HepG2 (cell line): ENCODE data around the gene TTC22. TPM values are rescaled to one million over a fixed set of nuclear protein-coding genes. Genes with fewer than 3 reads are reported as not detected.

Experiments used
- ATAC-seq: fragments of 200-7000 bp; cut with Tn5 transposase; 3 replicates; pipeline ENCODE4 v1.9.1; 2020; ENCODE audit warnings: mild to moderate bottlenecking, moderate library complexity
- BruUV-seq: library from RNA; stranded (reverse); fragments of 400-500 nt; replicated peaks from 2 replicates; lab custom pipeline; 2021; lab: Mats Ljungman, UMichigan
- CTCF ChIA-PET: fragments of 300-600 bp; formaldehyde crosslinking; extraction: SDS; loops from one replicate; lab custom pipeline; 2021; ENCODE audit warnings: low total read pairs, inconsistent platforms, low intra/inter-chr PET ratio; lab: Yijun Ruan, JAX
- POLR2A ChIA-PET: fragments of 350-600 bp; sonication (Branson Sonifier 250); formaldehyde crosslinking; loops from one replicate; lab custom pipeline; 2020; ENCODE audit warnings: antibody characterized with exemption, inconsistent platforms; lab: Yijun Ruan, JAX
- DNase-seq: peaks from one replicate; pipeline ENCODE4 v3.0.0-alpha.2; 2015; ENCODE audit warnings: low spot score
- FAIRE-seq: peaks from 3 replicates; lab custom pipeline; 2011; peaks lifted over from hg19 to GRCh38; lab: Jason Lieb, UNC
- H2AFZ ChIP-seq: one replicate; pipeline ENCODE4 v1.6.1; 2011; ENCODE audit warnings: low read length, inconsistent platforms
- H3K27ac ChIP-seq: fragments of 300-600 bp; 3 replicates; pipeline ENCODE4 v1.8.0; 2011; ENCODE audit warnings: mixed run types, mild to moderate bottlenecking, mixed read lengths, low read length, inconsistent platforms; ENCODE audit not compliant: insufficient read depth; ENCODE audit errors: extremely low read length
- H3K27me3 ChIP-seq, 2 experiments: fragments of 200-600 bp in 1 of 2; 2 replicates in 1 of 2; 3 replicates in 1 of 2; pipeline versions ENCODE4 v1.6.0 to v1.8.0; 2011; ENCODE audit warnings: low read length in 2 of 2, mild to moderate bottlenecking in 2 of 2, moderate library complexity in 2 of 2, inconsistent platforms in 1 of 2; ENCODE audit not compliant: insufficient read depth in 2 of 2, control insufficient read depth in 1 of 2
- H3K36me3 ChIP-seq, 2 experiments: fragments of 200-600 bp in 1 of 2; replicated peaks in 1 of 2; 2 replicates in 1 of 2; 3 replicates in 1 of 2; pipeline versions ENCODE4 v1.5.1 to v1.8.0; 2011; ENCODE audit warnings: low read length in 2 of 2, inconsistent platforms in 1 of 2; ENCODE audit not compliant: insufficient read depth in 2 of 2, control insufficient read depth in 1 of 2
- H3K4me1 ChIP-seq: 2 replicates; pipeline ENCODE4 v1.5.1; 2012; ENCODE audit warnings: low read length, inconsistent platforms; ENCODE audit not compliant: insufficient read depth
- H3K4me2 ChIP-seq: 2 replicates; pipeline ENCODE4 v1.6.0; 2011; ENCODE audit warnings: low read depth, low read length, inconsistent platforms
- H3K4me3 ChIP-seq, 3 experiments: fragments of 200-600 bp in 1 of 3; sonication (generic), shearing (Covaris generic) in 1 of 3; replicated peaks in 1 of 3; 2 replicates each; pipeline ENCODE4 v1.5.1; 2011 to 2016; ENCODE audit warnings: low read length in 3 of 3, inconsistent platforms in 2 of 3, low read depth in 2 of 3, mild to moderate bottlenecking in 2 of 3, control low read depth in 1 of 3, mixed read lengths in 1 of 3; ENCODE audit not compliant: insufficient read depth in 1 of 3
- H3K79me2 ChIP-seq: one replicate; pipeline ENCODE4 v1.6.1; 2011; ENCODE audit warnings: low read length, inconsistent platforms; ENCODE audit not compliant: insufficient read depth
- H3K9ac ChIP-seq: 2 replicates; pipeline ENCODE4 v1.6.0; 2011; ENCODE audit warnings: mild to moderate bottlenecking, low read depth, low read length, inconsistent platforms; ENCODE audit not compliant: insufficient read depth
- H3K9me3 ChIP-seq: 2 replicates; pipeline ENCODE4 v1.5.1; 2012; ENCODE audit warnings: mild to moderate bottlenecking, low read length
- H4K20me1 ChIP-seq: 2 replicates; pipeline ENCODE4 v1.6.0; 2011; ENCODE audit warnings: inconsistent platforms, mild to moderate bottlenecking, low read length, moderate library complexity; ENCODE audit not compliant: insufficient read depth
- ASH2L ChIP-seq: fragments of 300-600, 200-600 bp; sonication (generic); IDR thresholded peaks from 2 replicates; pipeline ENCODE4 v1.7.0; 2017; ENCODE audit warnings: low read depth, mild to moderate bottlenecking, moderate library complexity, mixed read lengths, low read length; ENCODE audit not compliant: insufficient read length
- HIVEP1 ChIP-seq: sonication (generic); formaldehyde crosslinking; IDR thresholded peaks from 2 replicates; pipeline ENCODE4 v1.4.0; 2020; ENCODE audit warnings: mild to moderate bottlenecking, missing genetic modification reagents
- HMGA1 ChIP-seq: sonication (generic); formaldehyde crosslinking; conservative IDR thresholded peaks from 2 replicates; pipeline ENCODE4 v1.4.0; 2020; ENCODE audit warnings: missing genetic modification reagents
- ISX ChIP-seq: sonication (generic); formaldehyde crosslinking; conservative IDR thresholded peaks from 2 replicates; pipeline ENCODE4 v1.5.0; 2020; ENCODE audit warnings: missing genetic modification reagents
- MAFF ChIP-seq: IDR thresholded peaks from 2 replicates; pipeline ENCODE4 v1.6.1; 2011; ENCODE audit warnings: low read depth, low read length, improper control_type of control experiment
- MAFK ChIP-seq, 2 experiments: IDR thresholded peaks in 1 of 2; conservative IDR thresholded peaks in 1 of 2; 2 replicates each; pipeline ENCODE4 v1.6.1; 2011; ENCODE audit warnings: improper control_type of control experiment in 2 of 2, low read length in 2 of 2
- MED13 ChIP-seq: sonication (generic); formaldehyde crosslinking; IDR thresholded peaks from 2 replicates; pipeline ENCODE4 v1.5.0; 2020; ENCODE audit warnings: missing genetic modification reagents
- MEF2D ChIP-seq: sonication (generic); formaldehyde crosslinking; IDR thresholded peaks from 2 replicates; pipeline ENCODE4 v1.5.1; 2020; ENCODE audit warnings: mild to moderate bottlenecking, missing genetic modification reagents
- MXD3 ChIP-seq: IDR thresholded peaks from 2 replicates; pipeline ENCODE4 v1.6.1; 2016; ENCODE audit warnings: mild to moderate bottlenecking, missing biosample characterization, missing genetic modification reagents
- NCOA2 ChIP-seq: sonication (generic); formaldehyde crosslinking; IDR thresholded peaks from 2 replicates; pipeline ENCODE4 v1.8.0; 2022; ENCODE audit warnings: inconsistent platforms
- PRMT3 ChIP-seq: sonication (generic); formaldehyde crosslinking; IDR thresholded peaks from 2 replicates; pipeline ENCODE4 v1.8.1; 2022; ENCODE audit warnings: low read depth, mild to moderate bottlenecking, moderate library complexity, missing genetic modification reagents, borderline replicate concordance
- SOX5 ChIP-seq: IDR thresholded peaks from 2 replicates; pipeline ENCODE4 v1.6.1; 2016; ENCODE audit warnings: borderline replicate concordance
- TAF15 ChIP-seq: fragments of 200-400 bp; formaldehyde crosslinking; IDR thresholded peaks from one replicate; pipeline ENCODE4 v1.6.1; 2018; ENCODE audit warnings: mild to moderate bottlenecking, low read depth, low read length; ENCODE audit not compliant: poor library complexity, severe bottlenecking
- ZBTB21 ChIP-seq: sonication (generic); formaldehyde crosslinking; IDR thresholded peaks from 2 replicates; pipeline ENCODE4 v1.4.0; 2020; ENCODE audit warnings: missing genetic modification reagents
- ZMYM2 ChIP-seq: sonication (generic); formaldehyde crosslinking; IDR thresholded peaks from 2 replicates; pipeline ENCODE4 v1.8.0; 2022; ENCODE audit warnings: mild to moderate bottlenecking, missing genetic modification reagents
- ZNF230 ChIP-seq: sonication (generic); formaldehyde crosslinking; IDR thresholded peaks from 2 replicates; pipeline ENCODE4 v1.4.0; 2020; ENCODE audit warnings: mild to moderate bottlenecking, missing genetic modification reagents
- ZNF256 ChIP-seq: sonication (generic); formaldehyde crosslinking; conservative IDR thresholded peaks from 2 replicates; pipeline ENCODE4 v1.4.0; 2020; ENCODE audit warnings: missing genetic modification reagents
- ZNF333 ChIP-seq: sonication (generic); formaldehyde crosslinking; IDR thresholded peaks from 2 replicates; pipeline ENCODE4 v1.4.0; 2020; ENCODE audit warnings: mild to moderate bottlenecking, missing genetic modification reagents, borderline replicate concordance
- ZNF446 ChIP-seq: sonication (generic); formaldehyde crosslinking; IDR thresholded peaks from 2 replicates; pipeline ENCODE4 v1.5.0; 2020; ENCODE audit warnings: mild to moderate bottlenecking, missing genetic modification reagents
- ZNF567 ChIP-seq: sonication (generic); formaldehyde crosslinking; IDR thresholded peaks from 2 replicates; pipeline ENCODE4 v1.8.1; 2023; ENCODE audit warnings: mild to moderate bottlenecking, missing genetic modification reagents, borderline replicate concordance
- ZNF747 ChIP-seq: sonication (generic); formaldehyde crosslinking; IDR thresholded peaks from 2 replicates; pipeline ENCODE4 v1.8.1; 2023; ENCODE audit warnings: missing genetic modification reagents, mild to moderate bottlenecking, borderline replicate concordance
- ZNF75D ChIP-seq: sonication (generic); formaldehyde crosslinking; IDR thresholded peaks from 2 replicates; pipeline ENCODE4 v1.8.1; 2023; ENCODE audit warnings: missing genetic modification reagents, mild to moderate bottlenecking, borderline replicate concordance
- ZNF816 ChIP-seq: sonication (generic); formaldehyde crosslinking; IDR thresholded peaks from 2 replicates; pipeline ENCODE4 v1.8.0; 2022; ENCODE audit warnings: missing genetic modification reagents, mild to moderate bottlenecking, borderline replicate concordance
- WGBS: methylation state at CpG from one replicate; pipeline ENCODE4 v1.1.6; 2017; ENCODE audit warnings: low lambda C conversion rate; 5-methylcytosine and 5-hydroxymethylcytosine counted together
- in situ Hi-C: cut with HindIII; loops from 2 replicates; pipeline ENCODE4 v1.10.0; 2017; ENCODE audit warnings: low pct_unique_long_range_greater_than_20kb; ENCODE audit not compliant: extremely low pct_ligation_motif_present
- intact Hi-C: fragments of 100-400 bp; cut with micrococcal nuclease; formaldehyde crosslinking; loops from one replicate; pipeline ENCODE4 v1.10.0; 2022; ENCODE audit not compliant: unreplicated experiment
- polyA plus RNA-seq, 8 experiments: library from polyadenylated mRNA; depleted of rRNA in 3 of 8; stranded (reverse) in 7 of 8; unstranded in 1 of 8; fragments of >200 nt; fragmentation: Illumina TruSeq in 4 of 8; extraction: Trizol in 4 of 8; gene quantifications; 2 replicates each; pipeline versions ENCODE4 v1.2.1 to v1.2.3, GENCODE V29; 2011 to 2016; ENCODE audit warnings: low read depth in 4 of 8, missing spikeins in 1 of 8, mixed read lengths in 1 of 8; ENCODE audit not compliant: insufficient read depth in 1 of 8
- total RNA-seq, 5 experiments: library from RNA; depleted of rRNA; stranded (reverse); fragments of >200 nt; fragmentation: Illumina TruSeq; extraction: Trizol; gene quantifications; 2 replicates each; pipeline ENCODE4 v1.2.3, GENCODE V29; 2016; ENCODE audit warnings: low read depth in 1 of 5

TTC22 gene
- total and polyA plus RNA-seq, 2 of the 13 experiments (the other 11 are each of a cell fraction or from before 2014, with no cell fraction given), result not detected

DNA sequence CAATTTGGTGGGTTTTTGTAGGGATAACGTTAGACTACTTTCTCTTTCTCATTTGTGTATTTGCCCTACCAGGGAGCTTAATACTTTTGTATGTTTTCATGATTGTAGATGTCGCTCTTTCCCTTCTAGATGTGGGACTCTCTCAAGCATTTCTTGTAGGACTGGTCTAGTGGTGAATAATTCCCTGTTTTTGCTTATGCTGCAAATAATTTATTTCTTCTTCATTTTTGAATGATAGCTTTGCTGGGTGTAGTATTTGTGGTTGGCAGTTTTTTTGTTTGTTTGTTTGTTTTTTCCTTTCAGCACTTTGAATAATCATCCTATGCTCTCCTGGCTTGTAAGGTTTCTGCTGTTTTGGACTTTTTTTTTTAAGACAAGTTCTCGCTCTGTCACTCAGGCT lies 22.5 kb upstream of the TTC22 start:
- H4K20me1 ChIP-seq, result no peaks in the 10 kb centered on the region
- no peaks in the 10 kb centered on the region for H3K79me2 ChIP-seq
- no TSS peak for BruUV-seq
- intact Hi-C loops (no loop called here), in situ Hi-C loops (no loop called here)
- peaks cover 4% of the 10 kb centered on the region; the same call in 1 of the 2 replicates for H3K9me3 ChIP-seq
- H3K9ac ChIP-seq, result no peak overlapping the region
- ChIA-PET CTCF (no interaction called here), POLR2A (no interaction called here)
- WGBS, result 29% methylated on average over 3 of the region's 3 CpGs
- H3K27me3 ChIP-seq, result peaks cover 0 to 7% of the 10 kb centered on the region in 2 experiments; a peak in 1 of 5 replicates
- H3K36me3 ChIP-seq, result no peaks in the 10 kb centered on the region
- DNase-seq (no peak), FAIRE-seq (no peak), ATAC-seq (no peak)
- no peak overlapping the region for H3K27ac ChIP-seq
- H3K4me3 ChIP-seq, result no peak overlapping the region
- no peak overlapping the region for H2AFZ ChIP-seq
- TF ChIP-seq MAFK (conservative IDR thresholded peaks at IDR 0.05 in 1 of 2, IDR thresholded peaks at IDR 0.05 in 1 of 2; ENCODE audit: low read length in 2 of 2), result peak; percentile 56 to 73; a peak in 3 of 4 replicates
- no peak for TF ChIP-seq ZNF230 (CRISPR knock-in tag)
- TF ChIP-seq ZNF816 (CRISPR knock-in tag), result no peak
- no peak for TF ChIP-seq NCOA2
- TF ChIP-seq ASH2L, result no peak
- no peak for TF ChIP-seq ISX
- TF ChIP-seq MEF2D (CRISPR knock-in tag), result no peak
- no peak for TF ChIP-seq MED13
- TF ChIP-seq MAFF, result peak; percentile 59
- H3K4me2 ChIP-seq, result no peak overlapping the region
- H3K4me1 ChIP-seq, result no peaks in the 10 kb centered on the region

DNA sequence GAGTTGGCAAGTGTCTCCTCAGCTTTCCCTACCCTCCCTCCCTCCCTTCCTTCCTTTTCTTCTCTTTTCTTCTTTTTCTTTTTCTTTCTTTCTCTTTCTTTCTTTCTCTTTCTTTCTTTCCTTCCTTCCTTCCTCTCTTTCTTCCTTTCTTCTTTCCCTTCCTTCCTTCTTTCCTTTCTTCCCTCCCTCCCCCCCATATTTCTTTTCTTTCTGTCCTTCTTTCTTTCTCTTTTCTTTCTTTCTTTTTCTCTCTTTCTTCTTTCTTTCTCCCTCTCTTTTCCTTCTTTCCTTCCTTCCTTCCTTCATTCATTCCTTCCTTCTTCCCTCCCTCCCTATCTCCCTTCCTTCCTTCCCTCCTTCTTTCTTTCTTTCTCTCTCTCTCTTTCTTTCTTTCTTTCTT lies 18.6 kb upstream of the TTC22 start:
- H3K4me2 ChIP-seq, result no peak overlapping the region
- no peaks in the 10 kb centered on the region for H3K79me2 ChIP-seq
- ATAC-seq, result no peak
- H3K9me3 ChIP-seq, result no peaks in the 10 kb centered on the region; the same call in 1 of the 2 replicates
- intact Hi-C loops (no loop called here), in situ Hi-C loops (loop anchor here (10.0 kb wide), 1 partner anchor 175 kb away; the partner anchor contains the start of gene BSND)
- ChIA-PET CTCF (no interaction called here), POLR2A (no interaction called here)
- no peak for DNase-seq
- H3K9ac ChIP-seq, result no peak overlapping the region
- no peak for FAIRE-seq
- H3K36me3 ChIP-seq, result no peaks in the 10 kb centered on the region
- no peak overlapping the region for H2AFZ ChIP-seq
- no peaks in the 10 kb centered on the region for H4K20me1 ChIP-seq
- H3K27ac ChIP-seq, result no peak overlapping the region
- TF ChIP-seq ZMYM2 (CRISPR knock-in tag) (no peak), ZNF567 (CRISPR knock-in tag) (no peak), SOX5 (CRISPR knock-in tag) (no peak), ZNF75D (no peak), MXD3 (CRISPR knock-in tag) (no peak), HIVEP1 (CRISPR knock-in tag) (no peak), ZNF256 (CRISPR knock-in tag) (no peak), ZNF333 (no peak), ZNF446 (CRISPR knock-in tag) (no peak), ZBTB21 (CRISPR knock-in tag) (no peak), ZNF747 (CRISPR knock-in tag) (no peak), TAF15 (no peak), MAFF (no peak), HMGA1 (no peak), PRMT3 (CRISPR knock-in tag) (no peak)
- BruUV-seq, result no TSS peak
- H3K27me3 ChIP-seq, result peaks cover 6 to 30% of the 10 kb centered on the region in 2 experiments; a peak in 3 of 5 replicates
- H3K4me1 ChIP-seq, result peaks cover under 1% of the 10 kb centered on the region; the same call in 1 of the 2 replicates
- no peak overlapping the region for H3K4me3 ChIP-seq
